Muscle of arm (tissue), 12 donors: ENCODE data around the gene HAUS1. TPM values are rescaled to one million over a fixed set of nuclear protein-coding genes. Genes with fewer than 3 reads are reported as not detected.
"Not testable (repeated sequence)": the region's sequence is repeated elsewhere in the genome, so short reads cannot be mapped to it uniquely, and the experiment has no call there.

Experiments used
- DNase-seq: peaks from one replicate; pipeline ENCODE4 v3.0.0-alpha.2; 2013
- polyA plus RNA-seq, 12 donors: library from polyadenylated mRNA; unstranded; fragments of 120-200 nt; gene quantifications; one replicate each; pipeline ENCODE4 v1.2.1, GENCODE V29; 2013; ENCODE audit not compliant: insufficient read length in 12 of 12

HAUS1 gene
- polyA plus RNA-seq, 12 donors, result 17.3 to 37.5 (median 28.6) TPM; not detected in 1

GRCh38 chr18:46152808-46153617 is 48.8 kb downstream of the HAUS1 start:
- no peak for DNase-seq

- no peak for DNase-seq
Observed at GRCh38 chr18:46155641-46156051, 51.5 kb downstream of the HAUS1 start.

GRCh38 chr18:46156124-46156745 is 52.0 kb downstream of the HAUS1 start:
- no peak for DNase-seq

GRCh38 chr18:46156843-46157242 is 52.7 kb downstream of the HAUS1 start:
- no peak for DNase-seq

- DNase-seq, result no peak
Observed at GRCh38 chr18:46158499-46158898, 54.3 kb downstream of the HAUS1 start.

GRCh38 chr18:46160050-46160798 is 56.0 kb downstream of the HAUS1 start:
- no peak for DNase-seq

- not testable (repeated sequence) for DNase-seq
Observed at GRCh38 chr18:46160840-46161239, 56.7 kb downstream of the HAUS1 start.

- DNase-seq, result no peak
Observed at GRCh38 chr18:46161703-46162396, 57.7 kb downstream of the HAUS1 start.

- DNase-seq, result no peak
Observed at GRCh38 chr18:46163091-46163490, 58.9 kb downstream of the HAUS1 start.

- DNase-seq, result no peak
Observed at GRCh38 chr18:46163941-46164499, 59.8 kb downstream of the HAUS1 start.

- not testable (repeated sequence) for DNase-seq
Observed at GRCh38 chr18:46164502-46164901, 60.3 kb downstream of the HAUS1 start.

GRCh38 chr18:46164920-46165319 is 60.7 kb downstream of the HAUS1 start:
- no peak for DNase-seq

GRCh38 chr18:46166261-46166970 is 62.2 kb downstream of the HAUS1 start:
- no peak for DNase-seq

- DNase-seq, result no peak
Observed at GRCh38 chr18:46167971-46168370, 63.8 kb downstream of the HAUS1 start.

GRCh38 chr18:46169464-46169941 is 65.3 kb downstream of the HAUS1 start:
- no peak for DNase-seq

GRCh38 chr18:46171331-46171730 is 67.1 kb downstream of the HAUS1 start:
- DNase-seq, result no peak

- peak; percentile 95 for DNase-seq
Observed at GRCh38 chr18:46173393-46174341, 69.5 kb downstream of the HAUS1 start.

- peak; percentile 28 for DNase-seq
Observed at GRCh38 chr18:46174342-46175041, 70.3 kb downstream of the HAUS1 start.

GRCh38 chr18:46176001-46176400 is 71.8 kb downstream of the HAUS1 start:
- no peak for DNase-seq
